PC-9 (cell line): ENCODE results near the gene BCL2. TPM values are rescaled to one million over a fixed set of nuclear protein-coding genes. Genes with fewer than 3 reads are reported as not detected.

Experiments used
- BruUV-seq: library from RNA; stranded (reverse); fragments of 400-500 nt; replicated peaks from 2 replicates; lab custom pipeline; 2021; lab: Mats Ljungman, UMichigan
- CTCF ChIA-PET: fragments of 300-600 bp; sonication (Branson Sonifier 250); formaldehyde crosslinking; loops from one replicate; lab custom pipeline; 2022; ENCODE audit warnings: antibody characterized with exemption; lab: Charles Lee
- POLR2A ChIA-PET: fragments of 300-600 bp; sonication (Branson Sonifier 250); formaldehyde crosslinking; loops from one replicate; lab custom pipeline; 2022; ENCODE audit warnings: antibody characterized with exemption; ENCODE audit not compliant: unreplicated experiment; lab: Charles Lee
- DNase-seq, 2 experiments: peaks; one replicate each; pipeline versions ENCODE4 v3.0.0 to v3.0.0-alpha.2; 2015 to 2022; ENCODE audit warnings: mixed read lengths in 1 of 2
- H2AFZ ChIP-seq: fragments of 200-600 bp; sonication (generic); 2 replicates; pipeline ENCODE4 v1.8.1; 2017; ENCODE audit warnings: antibody characterized with exemption
- H3F3A ChIP-seq: fragments of 200-600 bp; sonication (generic); 2 replicates; pipeline ENCODE4 v1.8.1; 2017; ENCODE audit warnings: antibody characterized with exemption, mild to moderate bottlenecking, low read depth; ENCODE audit not compliant: insufficient read depth
- H3K27ac ChIP-seq: fragments of 200-600 bp; sonication (generic); 2 replicates; pipeline ENCODE4 v1.6.1; 2016; ENCODE audit warnings: mixed run types
- H3K27me3 ChIP-seq: fragments of 200-600 bp; sonication (generic); 2 replicates; pipeline ENCODE4 v1.6.1; 2016; ENCODE audit warnings: low read depth, mixed run types; ENCODE audit not compliant: insufficient read depth
- H3K36me3 ChIP-seq: fragments of 200-600 bp; sonication (generic); 2 replicates; pipeline ENCODE4 v1.6.1; 2016; ENCODE audit warnings: low read depth, mixed run types
- H3K4me1 ChIP-seq: fragments of 200-600 bp; sonication (generic); replicated peaks from 2 replicates; pipeline ENCODE4 v1.6.1; 2016; ENCODE audit warnings: mixed run types; ENCODE audit not compliant: insufficient read depth
- H3K4me2 ChIP-seq: fragments of 200-600 bp; sonication (generic); 2 replicates; pipeline ENCODE4 v1.6.1; 2017; ENCODE audit warnings: mixed run types
- H3K4me3 ChIP-seq: fragments of 200-600 bp; sonication (generic); 2 replicates; pipeline ENCODE4 v1.6.1; 2016; ENCODE audit warnings: mixed run types
- H3K79me2 ChIP-seq: fragments of 200-600 bp; sonication (generic); 2 replicates; pipeline ENCODE4 v1.6.1; 2017; ENCODE audit warnings: low read depth, mixed run types
- H3K9me2 ChIP-seq: fragments of 200-600 bp; sonication (generic); 2 replicates; pipeline ENCODE4 v1.8.1; 2017; ENCODE audit warnings: mild to moderate bottlenecking; ENCODE audit not compliant: insufficient read depth
- H3K9me3 ChIP-seq: fragments of 200-600 bp; sonication (generic); 2 replicates; pipeline ENCODE4 v1.8.1; 2016; ENCODE audit warnings: low read depth; ENCODE audit not compliant: insufficient read depth
- H4K20me1 ChIP-seq: fragments of 200-600 bp; sonication (generic); 2 replicates; pipeline ENCODE4 v1.8.1; 2017; ENCODE audit not compliant: insufficient read depth
- CTCF ChIP-seq: fragments of 200-600 bp; sonication (generic); conservative IDR thresholded peaks from 2 replicates; pipeline ENCODE4 v1.6.1; 2017; ENCODE audit warnings: mixed run types, antibody characterized with exemption, mild to moderate bottlenecking, moderate library complexity
- EZH2 ChIP-seq: fragments of 200-600 bp; sonication (generic); IDR thresholded peaks from 2 replicates; pipeline ENCODE4 v1.8.0; 2017; ENCODE audit warnings: antibody characterized with exemption, low read depth
- intact Hi-C: fragments of 100-400 bp; cut with micrococcal nuclease; formaldehyde crosslinking; loops from one replicate; pipeline ENCODE4 v1.10.0; 2022; ENCODE audit not compliant: unreplicated experiment
- total RNA-seq: library from RNA; stranded (reverse); gene quantifications from 2 replicates; pipeline ENCODE4 v1.2.3, GENCODE V29; 2021

Gene BCL2
- total RNA-seq, 1 experiment from 2014 or later: 2.0 TPM

- Histone ChIP-seq H3F3A (no peaks in the 10 kb centered on the region), H3K4me2 (no peak overlapping the region), H3K27me3 (no peaks in the 10 kb centered on the region), H3K4me1 (no peaks in the 10 kb centered on the region), H2AFZ (no peak overlapping the region), H3K79me2 (no peaks in the 10 kb centered on the region), H3K27ac (no peak overlapping the region), H3K9me2 (no peaks in the 10 kb centered on the region), H3K9me3 (no peaks in the 10 kb centered on the region; the same call in 1 of the 2 replicates), H3K4me3 (no peak overlapping the region), H3K36me3 (no peaks in the 10 kb centered on the region), H4K20me1 (no peaks in the 10 kb centered on the region)
- ChIA-PET POLR2A (no interaction called here), CTCF (no interaction called here)
- intact Hi-C loops: no loop called here
- DNase-seq: no peak
- BruUV-seq: no TSS peak
- TF ChIP-seq CTCF (no peak), EZH2 (no peak)
These were observed 223.2 kb downstream of the BCL2 start for GRCh38 chr18:63096327-63096874.

- Histone ChIP-seq H3K4me1 (no peaks in the 10 kb centered on the region), H3F3A (no peaks in the 10 kb centered on the region), H3K27me3 (no peaks in the 10 kb centered on the region), H3K4me2 (no peak overlapping the region), H3K4me3 (no peak overlapping the region), H3K27ac (no peak overlapping the region), H3K9me3 (no peaks in the 10 kb centered on the region; the same call in 1 of the 2 replicates), H3K79me2 (no peaks in the 10 kb centered on the region), H3K36me3 (no peaks in the 10 kb centered on the region), H4K20me1 (no peaks in the 10 kb centered on the region), H3K9me2 (no peaks in the 10 kb centered on the region), H2AFZ (no peak overlapping the region)
- no TSS peak for BruUV-seq
- DNase-seq: no peak
- POLR2A ChIA-PET: no interaction called here
- CTCF ChIA-PET: no interaction called here
- intact Hi-C loops: no loop called here
- TF ChIP-seq EZH2 (no peak), CTCF (no peak)
These were observed 223.8 kb downstream of the BCL2 start for GRCh38 chr18:63095768-63096167.

- Histone ChIP-seq H3K27me3 (no peaks in the 10 kb centered on the region), H3K36me3 (no peaks in the 10 kb centered on the region), H3K27ac (no peak overlapping the region), H4K20me1 (no peaks in the 10 kb centered on the region), H3K4me3 (no peak overlapping the region), H3F3A (no peaks in the 10 kb centered on the region), H3K79me2 (no peaks in the 10 kb centered on the region), H3K4me1 (peaks cover 10% of the 10 kb centered on the region), H3K9me2 (no peaks in the 10 kb centered on the region), H3K9me3 (no peaks in the 10 kb centered on the region; the same call in 1 of the 2 replicates), H3K4me2 (no peak overlapping the region), H2AFZ (no peak overlapping the region)
- ChIA-PET CTCF (no interaction called here), POLR2A (no interaction called here)
- intact Hi-C loops: no loop called here
- TF ChIP-seq EZH2 (no peak), CTCF (no peak)
- DNase-seq: no peak
- BruUV-seq: no TSS peak
These were observed 227.8 kb downstream of the BCL2 start for GRCh38 chr18:63091671-63092364.
